ENCODE results near the gene ATP5F1D.

Gene ATP5F1D

GRCh38 chr19:1281569-1282287, 40.2 kb downstream of the ATP5F1D start:
- DNase-seq (ENCODE audit: low read depth in 2 of 2) = no peak

DNA sequence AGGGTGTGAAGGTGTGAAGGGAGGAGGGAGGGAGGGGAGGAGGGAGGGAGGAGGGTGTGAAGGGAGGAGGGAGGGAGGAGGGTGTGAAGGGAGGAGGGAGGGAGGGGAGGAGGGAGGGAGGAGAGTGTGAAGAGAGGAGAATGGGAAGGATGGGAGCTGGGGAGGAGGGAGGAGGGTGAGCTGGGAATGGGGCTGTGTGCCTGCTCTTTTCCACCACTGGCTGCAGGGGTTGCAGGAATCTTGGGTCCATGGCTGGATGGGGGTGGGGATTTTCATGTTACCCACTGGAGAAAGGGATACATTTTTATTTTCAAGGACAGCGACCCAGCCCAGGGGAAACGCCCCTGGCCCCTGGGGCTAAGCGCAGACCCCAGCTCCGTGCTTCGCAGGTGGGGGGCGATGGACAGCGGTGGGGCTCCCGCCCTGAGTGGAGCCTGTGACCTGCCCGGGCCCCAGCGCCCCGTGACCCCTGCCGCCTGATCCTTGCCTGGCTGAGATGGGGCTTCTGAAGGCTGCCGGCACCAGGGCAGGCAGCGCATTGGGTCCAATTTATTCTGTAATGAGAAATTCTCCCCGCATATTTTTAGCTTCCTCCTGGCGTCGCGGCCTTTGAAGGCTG, 41.1 kb downstream of the ATP5F1D start:
- no peak for DNase-seq (ENCODE audit: low read depth in 2 of 2)

DNA sequence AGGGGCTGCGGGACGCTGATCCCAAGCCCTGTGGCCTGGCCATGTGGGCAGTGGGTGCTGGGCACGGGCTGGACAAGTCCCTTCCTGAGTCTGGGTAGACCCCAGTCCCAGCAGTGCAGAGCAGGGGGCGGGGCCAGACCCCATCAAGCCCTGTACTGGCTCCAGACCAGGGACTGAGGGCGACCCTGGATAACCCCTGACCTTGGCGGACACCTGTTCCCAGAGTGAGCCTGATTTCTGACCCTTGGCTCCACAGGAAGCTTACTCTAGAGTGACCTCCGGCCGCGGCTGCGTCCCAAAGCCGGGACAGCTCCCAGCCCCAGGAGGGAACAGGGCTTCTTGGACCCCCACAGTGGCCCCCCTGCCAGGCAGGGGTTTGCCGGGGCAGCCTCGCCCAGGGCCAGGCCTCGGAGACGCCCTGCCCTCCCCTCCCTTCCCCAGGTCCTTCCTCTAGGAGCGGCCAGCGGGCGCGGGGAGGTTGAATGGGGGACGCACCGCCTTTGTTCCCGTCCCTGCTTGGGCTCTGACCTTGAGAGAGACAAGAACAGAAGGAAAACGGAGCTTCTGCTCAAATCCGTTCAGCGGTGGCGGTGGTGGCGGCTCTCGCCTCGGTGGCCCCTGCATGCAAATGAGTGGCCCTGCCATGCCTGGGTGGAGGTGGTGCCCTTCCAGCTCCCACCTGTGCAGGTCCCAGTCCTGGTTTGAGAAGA, 41.8 kb downstream of the ATP5F1D start:
- no peak for DNase-seq (ENCODE audit: low read depth in 2 of 2)

GRCh38 chr19:1283917-1284292, 42.4 kb downstream of the ATP5F1D start:
- DNase-seq (ENCODE audit: low read depth in 2 of 2) = no peak

DNA sequence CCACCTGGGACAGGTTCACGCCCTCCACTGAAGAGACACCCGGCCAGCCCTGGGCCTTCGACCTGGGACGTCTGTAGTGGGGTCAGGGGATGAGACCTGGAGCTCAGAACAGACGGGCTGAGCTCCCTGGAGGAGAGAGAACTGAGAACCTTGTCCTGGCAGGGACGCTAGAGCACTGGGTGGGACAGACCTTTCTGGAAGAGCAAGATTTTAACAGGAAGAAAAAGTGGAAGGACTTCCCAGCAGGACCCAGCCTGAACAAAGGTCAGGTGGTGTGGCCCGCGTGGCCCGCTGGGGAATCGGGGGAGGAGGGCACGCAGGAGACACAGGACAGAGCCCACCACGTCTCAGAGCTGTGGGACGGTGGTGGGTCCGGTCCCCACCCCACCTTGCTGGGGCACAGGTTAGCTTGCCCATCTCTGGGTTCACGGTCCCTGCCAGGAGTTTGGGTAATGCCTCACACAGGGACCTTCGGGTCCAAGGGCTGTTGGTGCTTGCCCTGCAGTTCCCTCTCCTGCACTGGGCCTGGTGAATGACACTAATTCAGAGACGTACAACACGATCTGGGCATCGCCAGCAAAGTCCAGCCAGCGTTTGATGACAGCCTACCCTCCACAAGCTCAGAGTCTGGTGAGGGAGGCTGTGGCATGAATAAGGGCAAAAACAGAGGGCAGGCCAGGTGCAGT, 42.9 kb downstream of the ATP5F1D start:
- DNase-seq (ENCODE audit: low read depth in 2 of 2) = no peak

DNA sequence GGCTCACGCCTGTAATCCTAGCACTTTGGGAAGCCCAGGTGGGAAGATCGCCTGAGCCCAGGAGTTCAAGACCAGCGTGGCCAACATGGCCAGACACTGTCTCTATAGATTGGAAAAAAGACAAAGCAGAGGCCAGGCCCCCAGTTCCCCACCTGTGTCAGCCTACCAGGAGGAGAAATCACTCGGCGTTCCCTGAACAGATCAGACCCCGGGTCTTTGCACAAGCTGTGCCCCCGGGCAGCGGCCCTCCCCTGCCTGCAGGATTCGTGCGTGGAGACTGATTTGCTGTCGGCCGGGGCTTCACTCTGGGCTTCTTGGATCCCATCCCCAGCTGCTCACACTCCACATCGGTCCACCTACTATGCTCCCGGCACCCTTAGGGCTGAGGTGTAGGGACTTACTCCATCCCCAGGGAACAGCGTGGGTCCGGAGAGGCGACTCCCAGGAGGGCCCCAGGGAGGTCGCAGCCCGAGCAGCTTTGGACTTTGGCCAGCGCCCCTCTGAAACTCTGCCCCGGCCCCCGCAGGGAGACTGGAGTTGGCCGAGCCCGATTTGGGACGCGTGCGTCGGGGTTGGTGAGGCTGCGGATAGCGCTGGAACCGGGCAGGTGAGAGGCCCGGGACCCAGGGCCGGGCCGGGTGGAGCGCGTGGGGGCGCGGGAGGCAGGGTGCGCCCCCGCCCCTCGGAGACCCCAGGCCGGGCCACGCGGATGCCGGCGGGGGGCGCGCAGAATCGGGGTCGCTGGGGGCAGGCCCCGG, 43.6 kb downstream of the ATP5F1D start:
- no peak for DNase-seq (ENCODE audit: low read depth in 2 of 2)

DNA sequence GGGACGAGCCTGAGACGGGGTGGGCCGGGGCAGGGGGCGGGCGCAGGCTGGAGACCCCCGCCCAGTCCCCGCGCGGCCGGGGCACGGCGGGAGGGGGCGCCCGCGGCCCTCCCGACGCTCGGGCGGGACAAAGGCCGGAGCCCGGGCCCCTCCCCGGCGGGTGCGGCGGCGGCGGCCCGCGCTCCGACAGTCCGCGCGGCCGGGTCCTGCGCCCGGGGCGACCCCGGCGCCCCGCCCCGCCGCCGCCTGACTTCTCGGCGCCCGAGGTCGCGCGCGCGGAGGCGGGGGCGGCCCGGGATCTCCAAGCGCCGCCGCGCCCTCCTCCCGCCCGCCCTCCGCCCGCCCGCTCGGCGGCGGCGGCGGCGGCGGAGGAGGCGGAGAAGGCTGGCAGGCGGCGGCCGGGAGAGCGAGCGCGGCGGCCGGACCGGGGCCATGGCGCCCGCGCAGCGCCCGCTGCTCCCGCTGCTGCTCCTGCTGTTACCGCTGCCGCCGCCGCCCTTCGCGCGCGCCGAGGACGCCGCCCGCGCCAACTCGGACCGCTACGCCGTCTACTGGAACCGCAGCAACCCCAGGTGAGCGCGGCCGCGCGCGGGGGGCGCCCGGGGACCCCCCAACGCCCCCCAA, 44.3 kb downstream of the ATP5F1D start, which contains the start of gene EFNA2:
Gene EFNA2, plus strand, starts transcription at position 137 of the 624 bp plus-strand sequence. Its CDS starts 296 bp downstream, at position 433.
- no peak for DNase-seq (ENCODE audit: low read depth in 2 of 2)

DNA sequence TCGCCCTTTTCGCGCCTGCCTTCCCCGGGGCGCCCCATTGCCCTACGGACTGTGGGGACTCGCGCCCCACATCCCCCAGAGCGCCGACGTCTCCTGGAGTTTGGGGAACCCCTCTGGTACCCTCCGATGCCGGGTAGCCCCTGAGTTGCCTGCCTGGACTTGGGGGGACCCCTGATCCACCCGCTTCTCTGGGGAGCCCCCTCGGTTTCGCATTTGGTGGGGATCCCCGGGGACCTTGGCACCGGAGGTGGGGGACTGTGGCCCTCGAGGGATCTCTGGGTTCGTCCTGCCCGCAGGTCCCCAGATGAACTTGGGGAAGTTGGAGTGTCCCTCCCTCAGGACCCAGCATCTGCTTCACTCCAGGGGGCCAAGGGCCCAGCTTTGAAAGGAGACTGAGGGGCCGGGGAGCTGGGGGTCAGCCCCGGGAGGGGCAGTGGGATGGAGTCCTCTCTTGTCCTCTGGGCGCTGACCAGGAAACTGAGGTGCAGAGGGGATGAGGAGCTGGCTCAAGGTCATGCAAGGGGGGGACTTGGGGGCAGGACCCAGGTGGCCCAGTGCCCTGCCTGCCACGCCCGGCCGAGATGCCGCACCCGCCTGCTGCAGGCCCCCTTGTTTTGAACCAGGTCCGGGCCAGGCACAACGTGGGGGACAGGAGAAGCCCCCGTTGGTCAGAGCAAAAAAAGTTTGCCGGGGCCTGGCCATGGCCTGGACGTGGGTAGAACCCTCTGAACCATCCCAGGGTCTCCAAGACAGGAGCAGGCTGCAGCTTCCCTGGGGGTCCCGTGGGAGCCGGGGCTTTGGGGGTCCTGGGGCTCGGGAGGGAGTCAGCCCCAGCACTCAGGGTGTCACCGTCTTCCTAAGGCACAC, 45.2 kb downstream of the ATP5F1D start:
- no peak for DNase-seq (ENCODE audit: low read depth in 2 of 2)

DNA sequence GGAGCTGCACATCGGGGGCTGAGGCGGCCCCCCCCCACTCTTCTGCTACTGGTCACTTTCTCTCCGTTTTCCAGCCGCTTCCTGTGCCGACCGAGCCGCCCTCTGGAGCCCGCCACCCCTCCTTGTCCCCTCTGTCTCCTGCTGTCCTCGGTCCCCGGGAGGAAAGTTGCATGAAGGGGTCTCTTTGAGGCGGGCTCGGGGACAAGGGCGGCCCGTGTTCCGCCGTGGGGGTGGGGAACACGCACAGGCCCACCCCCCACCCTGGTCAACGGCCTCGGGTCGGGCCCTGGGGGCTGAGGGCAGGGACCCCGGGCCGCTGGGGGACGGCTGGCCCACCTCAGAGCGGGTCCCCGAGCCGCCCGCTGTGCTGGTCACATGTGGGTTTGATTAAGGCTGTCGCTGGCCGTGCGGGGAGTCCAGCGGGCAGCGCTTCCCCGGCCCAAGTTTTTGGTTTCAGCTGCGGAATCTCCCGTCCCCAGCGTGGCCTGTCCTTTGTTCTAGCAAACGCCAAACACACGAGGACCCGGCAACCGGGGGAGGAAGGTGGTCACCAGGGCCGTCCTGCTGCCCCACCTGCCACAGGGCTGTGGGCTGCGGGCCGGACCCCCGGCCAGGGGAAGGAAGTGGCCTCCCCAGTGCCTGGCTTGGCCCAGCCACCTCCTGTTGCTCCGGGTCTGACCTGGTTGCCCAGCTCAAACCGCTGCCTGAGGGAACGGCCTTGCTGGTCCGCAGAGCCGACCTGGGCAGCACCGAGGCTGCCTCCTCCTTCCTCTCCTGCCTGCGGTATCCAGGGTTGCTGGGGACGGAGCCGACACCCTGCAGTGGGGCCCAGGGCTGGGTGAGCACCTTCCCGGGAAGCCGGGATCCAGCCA, 46.0 kb downstream of the ATP5F1D start:
- DNase-seq (ENCODE audit: low read depth in 2 of 2) = no peak

- no peak for DNase-seq (ENCODE audit: low read depth in 2 of 2)
Measured at GRCh38 chr19:1288226-1288612, 46.7 kb downstream of the ATP5F1D start.

DNA sequence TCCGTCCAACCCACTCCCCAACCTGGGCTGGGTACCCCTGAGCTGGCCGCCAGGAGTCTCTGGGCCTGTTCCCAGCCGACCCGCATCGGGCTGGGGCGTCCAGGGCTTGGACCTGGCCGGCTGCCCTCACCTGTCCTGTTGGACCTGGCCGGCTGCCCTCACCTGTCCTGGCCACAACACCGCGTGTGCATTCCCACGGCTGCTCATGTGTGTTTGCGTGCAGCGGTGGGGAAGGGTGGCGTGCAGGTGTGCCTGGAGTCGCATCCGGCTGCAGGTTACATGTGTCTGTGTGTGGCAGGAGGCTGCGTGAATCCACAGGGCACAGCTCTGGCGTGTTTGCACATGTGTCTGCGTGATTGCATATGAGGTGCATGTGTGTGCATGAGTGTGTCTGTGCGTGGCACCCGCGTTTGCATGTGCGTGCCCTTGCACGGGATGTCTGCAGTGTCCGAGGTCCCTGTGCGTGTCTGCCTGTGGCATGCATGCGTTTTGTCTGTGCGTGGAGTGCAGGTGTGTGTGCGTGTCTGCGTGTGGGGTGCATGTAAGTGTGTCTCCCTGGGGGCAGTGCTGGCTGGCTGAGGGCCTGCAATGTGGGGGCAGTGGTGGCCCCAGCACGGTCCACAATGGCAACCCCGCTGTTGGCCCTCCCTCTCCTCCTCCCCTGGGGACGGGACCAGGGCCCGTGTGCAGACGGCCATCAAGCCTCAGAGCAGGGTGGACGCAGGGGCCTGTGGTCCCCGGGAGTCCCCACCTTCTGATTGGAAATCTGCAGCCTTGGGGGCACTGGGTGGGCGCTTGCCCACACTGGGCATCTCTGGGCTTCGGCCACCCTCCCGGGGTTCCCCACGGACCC, 47.5 kb downstream of the ATP5F1D start:
- DNase-seq (ENCODE audit: low read depth in 2 of 2) = no peak

GRCh38 chr19:1289686-1290025, 48.1 kb downstream of the ATP5F1D start:
- no peak for DNase-seq (ENCODE audit: low read depth in 2 of 2)

GRCh38 chr19:1290196-1290702, 48.7 kb downstream of the ATP5F1D start:
- DNase-seq (ENCODE audit: low read depth in 2 of 2) = no peak

- no peak for DNase-seq (ENCODE audit: low read depth in 2 of 2)
Measured at GRCh38 chr19:1290703-1291651, 49.4 kb downstream of the ATP5F1D start.

GRCh38 chr19:1291761-1292418, 50.3 kb downstream of the ATP5F1D start:
- DNase-seq (ENCODE audit: low read depth in 2 of 2) = no peak

DNA sequence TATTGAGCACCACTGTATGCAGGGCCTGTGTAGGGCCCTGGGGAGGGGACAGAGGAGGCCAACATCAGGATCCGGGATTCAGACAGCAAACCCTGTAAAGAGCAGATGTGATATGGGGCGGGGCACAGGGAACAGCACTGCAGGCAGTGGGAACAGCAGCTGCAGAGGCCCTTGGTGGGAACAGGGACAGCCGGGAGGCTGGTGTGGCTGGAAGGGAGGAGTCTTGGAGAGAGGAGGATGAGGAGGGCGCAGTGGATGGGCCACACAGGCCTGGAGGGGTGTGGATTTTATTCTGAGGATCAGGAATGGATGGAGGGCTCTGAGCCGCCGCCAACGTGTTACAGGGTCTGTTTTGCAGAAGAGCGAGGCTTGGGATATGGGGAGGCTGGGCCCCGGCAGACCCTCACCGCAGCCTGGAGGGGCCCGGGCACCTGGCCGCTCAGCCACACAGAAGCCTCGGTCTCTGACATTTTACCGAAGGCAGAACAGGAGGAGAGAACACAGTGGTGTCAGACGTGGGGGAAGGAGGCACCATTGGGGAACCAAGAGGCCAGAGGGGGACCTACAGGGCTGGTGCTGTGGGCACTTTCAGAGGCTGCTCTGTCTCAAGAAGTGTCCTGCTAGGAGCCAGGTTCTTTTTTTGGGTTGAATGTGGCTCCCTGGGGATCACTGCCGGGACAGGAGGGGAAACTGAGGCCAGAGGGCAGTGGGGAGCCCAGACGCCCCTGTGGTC, 51.0 kb downstream of the ATP5F1D start:
- no peak for DNase-seq (ENCODE audit: low read depth in 2 of 2)
